Gastrocnemius medialis (tissue), 4 donors: ENCODE data around the gene LRRFIP1. TPM values are rescaled to one million over a fixed set of nuclear protein-coding genes. Genes with fewer than 3 reads are reported as not detected.

Experiments used
- ATAC-seq, 2 donors: fragments of 150-250 bp; one replicate each; pipeline ENCODE4 v1.9.1; 2016
- DNase-seq, 2 donors: peaks; one replicate each; pipeline ENCODE4 v3.0.0-alpha.2; 2019
- H3K27ac ChIP-seq, 4 donors: fragments of 200-600 bp; sonication (generic); 1 replicate in 1 of 4; 2 replicates in 3 of 4; pipeline ENCODE4 v1.5.1; 2016 to 2018; ENCODE audit warnings: mild to moderate bottlenecking in 2 of 4, moderate library complexity in 1 of 4
- H3K27me3 ChIP-seq, 3 donors: fragments of 200-600 bp; sonication (generic) in 2 of 3; 1 replicate in 1 of 3; 2 replicates in 2 of 3; pipeline versions ENCODE4 v1.5.1 to v1.6.0; 2016 to 2019; ENCODE audit warnings: mild to moderate bottlenecking in 1 of 3, moderate library complexity in 1 of 3
- H3K36me3 ChIP-seq, 2 donors: fragments of 200-600 bp; sonication (generic) in 1 of 2; one replicate each; pipeline ENCODE4 v1.5.1; 2017 to 2018
- H3K4me1 ChIP-seq, 2 donors: fragments of 200-600 bp; sonication (generic) in 1 of 2; one replicate each; pipeline ENCODE4 v1.5.1; 2016 to 2017; ENCODE audit warnings: mild to moderate bottlenecking in 2 of 2
- H3K4me3 ChIP-seq, 4 donors: fragments of 200-600 bp; sonication (generic) in 3 of 4; 1 replicate in 1 of 4; 2 replicates in 3 of 4; pipeline ENCODE4 v1.5.1; 2016 to 2019; ENCODE audit warnings: mild to moderate bottlenecking in 2 of 4
- H3K9me3 ChIP-seq, 3 donors: fragments of 200-600 bp; sonication (generic) in 2 of 3; 1 replicate in 1 of 3; 2 replicates in 2 of 3; pipeline ENCODE4 v1.5.1; 2016 to 2019
- POLR2A ChIP-seq, 2 donors: fragments of 450-650 bp; IDR thresholded peaks; one replicate each; pipeline ENCODE4 v1.6.1; 2017; ENCODE audit warnings: antibody characterized with exemption in 2 of 2, mild to moderate bottlenecking in 2 of 2, moderate library complexity in 2 of 2
- in situ Hi-C, 4 donors: fragments of 200-750 bp; cut with MboI; loops; one replicate each; pipeline versions ENCODE4 v1.15.0 to v1.8.0; 2017; ENCODE audit warnings: low sequenced_read_pairs in 4 of 4
- intact Hi-C: fragments of 100-400 bp; cut with DNase I; formaldehyde crosslinking; loops from one replicate; pipeline ENCODE4 v1.15.1; 2023; ENCODE audit warnings: low total_unique reads
- total RNA-seq, 4 donors: library from RNA; depleted of rRNA; stranded (reverse); fragments of >200 nt; gene quantifications; one replicate each; pipeline versions ENCODE4 v1.1.0 to v1.2.3, GENCODE V29; 2016
- TF ChIP-seq, protein P1 (sequence below), 5 experiments: fragments of 450-650 bp in 3 of 5; fragments of 200-600 bp in 2 of 5; sonication (generic) in 2 of 5; IDR thresholded peaks in 4 of 5; conservative IDR thresholded peaks in 1 of 5; 1 replicate in 4 of 5; 2 replicates in 1 of 5; pipeline ENCODE4 v1.5.1; 2016 to 2019; ENCODE audit warnings: antibody characterized with exemption in 5 of 5, mild to moderate bottlenecking in 3 of 5, moderate library complexity in 3 of 5

The LRRFIP1 gene
- total RNA-seq, 4 donors from 2014 or later = 37.9 to 74.1 (median 54.0) TPM

DNA sequence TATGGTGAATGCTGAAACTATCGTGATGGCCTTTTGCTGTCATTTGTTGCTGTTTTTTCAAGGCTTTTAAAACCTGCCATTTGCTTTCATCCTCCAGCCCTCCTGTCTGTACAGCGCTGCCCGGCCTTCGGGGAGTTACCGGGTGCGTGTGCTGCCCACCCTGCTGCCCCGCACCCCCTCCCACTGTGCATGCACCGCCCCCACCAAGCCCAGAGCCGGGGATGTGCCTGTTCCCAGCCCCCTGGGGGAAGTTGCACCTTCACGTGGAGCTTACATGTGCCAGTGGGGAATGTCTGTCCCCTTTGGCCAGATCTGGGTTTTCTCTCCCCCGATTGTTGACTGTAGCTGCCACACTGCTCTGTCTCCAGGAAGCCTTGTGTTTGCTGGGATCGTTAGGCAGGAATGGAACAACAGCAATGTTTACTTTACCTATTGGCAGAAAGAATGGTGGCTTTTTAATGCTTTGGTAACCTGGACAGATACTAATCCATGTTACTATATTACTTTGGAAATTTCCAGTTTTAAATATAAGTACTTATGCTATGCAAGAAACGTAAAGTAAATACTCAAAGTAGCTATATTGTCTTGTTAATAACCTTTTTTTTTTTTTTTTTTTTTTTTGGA, 106.4 kb downstream of the LRRFIP1 start:
- intact Hi-C loops (loop anchor here (5.0 kb wide), 1 partner anchor 41 kb away; no protein-coding TSS in a partner anchor), in situ Hi-C loops (no loop called here)
- H3K4me1 ChIP-seq = peaks cover 69 to 71% of the 10 kb centered on the region in 2 donors
- H3K36me3 ChIP-seq = peaks cover 0 to 18% of the 10 kb centered on the region in 2 donors
- no peak for DNase-seq
- no peaks in the 10 kb centered on the region for H3K27me3 ChIP-seq
- no peak for ATAC-seq
- H3K9me3 ChIP-seq = no peaks in the 10 kb centered on the region
- no peak for TF ChIP-seq POLR2A (IDR thresholded peaks at IDR 0.05)
- TF ChIP-seq, protein P1, sequence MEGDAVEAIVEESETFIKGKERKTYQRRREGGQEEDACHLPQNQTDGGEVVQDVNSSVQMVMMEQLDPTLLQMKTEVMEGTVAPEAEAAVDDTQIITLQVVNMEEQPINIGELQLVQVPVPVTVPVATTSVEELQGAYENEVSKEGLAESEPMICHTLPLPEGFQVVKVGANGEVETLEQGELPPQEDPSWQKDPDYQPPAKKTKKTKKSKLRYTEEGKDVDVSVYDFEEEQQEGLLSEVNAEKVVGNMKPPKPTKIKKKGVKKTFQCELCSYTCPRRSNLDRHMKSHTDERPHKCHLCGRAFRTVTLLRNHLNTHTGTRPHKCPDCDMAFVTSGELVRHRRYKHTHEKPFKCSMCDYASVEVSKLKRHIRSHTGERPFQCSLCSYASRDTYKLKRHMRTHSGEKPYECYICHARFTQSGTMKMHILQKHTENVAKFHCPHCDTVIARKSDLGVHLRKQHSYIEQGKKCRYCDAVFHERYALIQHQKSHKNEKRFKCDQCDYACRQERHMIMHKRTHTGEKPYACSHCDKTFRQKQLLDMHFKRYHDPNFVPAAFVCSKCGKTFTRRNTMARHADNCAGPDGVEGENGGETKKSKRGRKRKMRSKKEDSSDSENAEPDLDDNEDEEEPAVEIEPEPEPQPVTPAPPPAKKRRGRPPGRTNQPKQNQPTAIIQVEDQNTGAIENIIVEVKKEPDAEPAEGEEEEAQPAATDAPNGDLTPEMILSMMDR (IDR thresholded peaks at IDR 0.05 in 4 of 5, conservative IDR thresholded peaks at IDR 0.05 in 1 of 5) = no peak
- peak overlapping the region; percentile 80 to 89 (median 86) for H3K27ac ChIP-seq
- peak overlapping the region in 1 of 4 donors; percentile 2 for H3K4me3 ChIP-seq

DNA sequence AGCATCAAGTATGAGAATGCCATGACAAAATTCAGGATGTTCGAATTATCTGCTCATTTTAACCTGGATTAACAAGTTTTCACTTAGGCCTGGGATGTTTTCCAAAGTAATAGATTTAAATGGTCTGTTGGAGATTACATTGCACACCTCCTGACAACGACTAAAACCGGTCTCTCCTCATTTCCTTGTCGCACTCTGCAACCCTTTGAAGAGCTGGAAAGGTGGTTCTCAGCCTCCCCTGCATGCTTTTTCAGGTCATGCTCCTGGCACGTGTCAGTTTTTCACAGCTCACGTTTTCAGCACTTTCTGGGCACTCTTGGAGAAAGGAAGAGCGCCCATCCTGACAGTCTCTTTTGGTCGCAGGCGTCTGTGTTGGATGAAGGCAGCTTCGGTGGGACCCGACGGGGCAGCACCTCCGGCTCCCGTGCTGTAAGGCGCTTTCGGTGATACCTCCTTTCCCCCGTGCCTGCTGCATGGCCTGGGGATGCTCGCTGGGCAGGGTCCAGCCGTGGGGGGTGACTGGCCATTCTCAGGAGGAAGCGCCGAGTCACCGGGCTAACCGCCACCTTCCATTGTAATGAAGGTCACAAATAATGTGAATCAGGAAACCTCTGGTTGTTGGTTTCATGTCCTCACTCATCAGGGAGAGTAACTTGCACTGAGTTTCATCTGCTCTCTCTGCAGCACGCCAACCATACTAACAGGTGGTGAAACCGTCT, 107.7 kb downstream of the LRRFIP1 start:
- TF ChIP-seq POLR2A (IDR thresholded peaks at IDR 0.05) = no peak
- TF ChIP-seq, protein P1 (IDR thresholded peaks at IDR 0.05 in 4 of 5, conservative IDR thresholded peaks at IDR 0.05 in 1 of 5) = no peak
- Histone ChIP-seq H3K27ac (peak overlapping the region; percentile 42 to 89 (median 82)), H3K36me3 (peaks cover 0 to 11% of the 10 kb centered on the region in 2 donors), H3K27me3 (no peaks in the 10 kb centered on the region), H3K4me1 (peaks cover 80 to 82% of the 10 kb centered on the region in 2 donors), H3K9me3 (no peaks in the 10 kb centered on the region), H3K4me3 (no peak overlapping the region)
- intact Hi-C loops = loop anchor here (5.0 kb wide), 1 partner anchor 43 kb away; no protein-coding TSS in a partner anchor
- DNase-seq (no peak), ATAC-seq (no peak)
- in situ Hi-C loops = no loop called here

DNA sequence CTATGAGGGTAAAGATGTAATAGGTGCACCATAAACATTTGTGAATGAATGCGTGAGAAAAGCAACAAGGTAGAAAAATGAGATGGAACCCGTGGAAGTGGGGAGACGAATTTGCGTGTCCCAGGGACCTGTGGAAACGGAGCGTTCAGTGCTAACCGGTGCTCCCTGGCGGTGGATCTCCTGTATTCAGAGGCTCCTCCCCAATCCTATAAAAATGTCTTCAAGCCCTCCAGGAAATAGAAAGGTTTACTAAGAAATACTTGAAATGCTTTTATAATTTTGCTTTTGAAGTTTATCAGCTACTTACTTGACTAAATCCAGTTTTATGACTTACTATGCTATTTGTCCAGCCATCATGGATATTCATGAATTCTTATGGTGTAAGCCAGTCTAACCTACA, 108.4 kb downstream of the LRRFIP1 start:
- Histone ChIP-seq H3K4me1 (peaks cover 81 to 85% of the 10 kb centered on the region in 2 donors), H3K27me3 (no peaks in the 10 kb centered on the region), H3K9me3 (no peaks in the 10 kb centered on the region), H3K27ac (peak overlapping the region; percentile 42 to 89 (median 82)), H3K4me3 (no peak overlapping the region), H3K36me3 (peaks cover 0 to 9% of the 10 kb centered on the region in 2 donors)
- in situ Hi-C loops (no loop called here), intact Hi-C loops (no loop called here)
- DNase-seq (no peak), ATAC-seq (no peak)
- TF ChIP-seq, protein P1 (IDR thresholded peaks at IDR 0.05 in 4 of 5, conservative IDR thresholded peaks at IDR 0.05 in 1 of 5) = no peak
- TF ChIP-seq POLR2A (IDR thresholded peaks at IDR 0.05) = no peak

DNA sequence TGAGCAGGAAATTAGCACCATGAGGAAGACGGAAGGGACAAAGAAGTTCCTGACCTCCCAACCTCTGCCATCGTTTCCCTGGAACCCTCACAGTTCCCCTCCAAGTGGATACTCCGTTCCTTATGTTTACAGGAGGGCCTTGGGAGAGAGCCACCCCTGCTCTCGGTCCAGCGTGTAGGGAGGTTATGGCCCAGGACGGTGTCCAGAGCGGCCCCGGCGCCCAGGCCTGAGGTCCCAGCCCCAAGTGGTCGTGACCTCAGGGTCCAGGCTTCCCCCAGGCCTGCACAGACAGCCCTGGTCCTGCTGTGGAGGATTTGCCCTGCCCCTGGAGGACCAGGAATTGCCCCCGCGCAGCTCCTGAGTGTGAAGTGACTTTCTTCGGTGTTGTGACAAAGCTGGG, 109.4 kb downstream of the LRRFIP1 start:
- intact Hi-C loops = no loop called here
- TF ChIP-seq, protein P1 (IDR thresholded peaks at IDR 0.05 in 4 of 5, conservative IDR thresholded peaks at IDR 0.05 in 1 of 5) = no peak
- no peak for TF ChIP-seq POLR2A (IDR thresholded peaks at IDR 0.05)
- DNase-seq = no peak
- Histone ChIP-seq H3K27me3 (no peaks in the 10 kb centered on the region), H3K4me1 (peaks cover 81% of the 10 kb centered on the region in 2 donors), H3K9me3 (no peaks in the 10 kb centered on the region), H3K27ac (peak overlapping the region; percentile 71 to 89 (median 84)), H3K36me3 (peaks cover 0 to 9% of the 10 kb centered on the region in 2 donors), H3K4me3 (no peak overlapping the region)
- ATAC-seq = no peak
- in situ Hi-C loops = no loop called here
